K562 (cell line): ENCODE results near the gene AHSP. TPM values are rescaled to one million over a fixed set of nuclear protein-coding genes. Genes with fewer than 3 reads are reported as not detected.
A peak's percentile ranks its signal among the peaks of the same experiment; 100 is the strongest.

ENCODE experiments used
- ATAC-seq: fragments of 200-7000 bp; cut with Tn5 transposase; 3 replicates; pipeline ENCODE4 v1.9.1; 2020; ENCODE audit warnings: moderate library complexity
- BruUV-seq: library from RNA; stranded (reverse); fragments of 400-500 nt; replicated peaks from 2 replicates; lab custom pipeline; 2021; lab: Mats Ljungman, UMichigan
- CTCF ChIA-PET: fragments of 300-600 bp; formaldehyde crosslinking; extraction: SDS; loops from one replicate; lab custom pipeline; 2021; ENCODE audit warnings: low intra/inter-chr PET ratio; lab: Yijun Ruan, JAX
- POLR2A ChIA-PET: fragments of 300-600, 350-650 bp; sonication (Branson Sonifier 250); formaldehyde crosslinking; extraction: SDS; loops from one replicate; lab custom pipeline; 2021; ENCODE audit warnings: antibody characterized with exemption, inconsistent platforms; lab: Yijun Ruan, JAX
- DNase-seq, 4 experiments: peaks; one replicate each; pipeline versions ENCODE4 v3.0.0 to v3.0.0-alpha.2; 2011 to 2018; ENCODE audit warnings: low spot score in 3 of 4, mixed read lengths in 3 of 4; ENCODE audit errors: extremely low read depth in 1 of 4
- FAIRE-seq: peaks from 2 replicates; lab custom pipeline; 2011; peaks lifted over from hg19 to GRCh38; lab: Jason Lieb, UNC
- H2AFZ ChIP-seq: 2 replicates; pipeline ENCODE4 v1.6.0; 2011; ENCODE audit warnings: low read depth, low read length, control low read depth, inconsistent platforms
- H3K27ac ChIP-seq: fragments of 200-600 bp; 3 replicates; pipeline ENCODE4 v1.8.0; 2011; ENCODE audit warnings: low read depth, mild to moderate bottlenecking, control low read depth, inconsistent platforms, low read length, moderate library complexity, mixed read lengths; ENCODE audit errors: extremely low read depth
- H3K27me3 ChIP-seq, 2 experiments: fragments of 300-600 bp in 1 of 2; 2 replicates in 1 of 2; 3 replicates in 1 of 2; pipeline versions ENCODE4 v1.6.0 to v1.8.0; 2011; ENCODE audit warnings: inconsistent platforms in 2 of 2, low read length in 2 of 2, mild to moderate bottlenecking in 1 of 2, mixed read lengths in 1 of 2, moderate library complexity in 1 of 2; ENCODE audit not compliant: control insufficient read depth in 2 of 2, insufficient read depth in 2 of 2
- H3K36me3 ChIP-seq: fragments of 300-600 bp; 3 replicates; pipeline ENCODE4 v1.8.0; 2011; ENCODE audit warnings: mild to moderate bottlenecking, low read length, inconsistent platforms; ENCODE audit not compliant: control insufficient read depth, insufficient read depth
- H3K4me1 ChIP-seq, 2 experiments: fragments of 200-600 bp in 1 of 2; replicated peaks in 1 of 2; 2 replicates in 1 of 2; 3 replicates in 1 of 2; pipeline versions ENCODE4 v1.5.1 to v1.8.0; 2011; ENCODE audit warnings: inconsistent platforms in 2 of 2, low read length in 2 of 2, mild to moderate bottlenecking in 1 of 2, mixed read lengths in 1 of 2, moderate library complexity in 1 of 2; ENCODE audit not compliant: control insufficient read depth in 2 of 2, insufficient read depth in 2 of 2
- H3K4me2 ChIP-seq: 2 replicates; pipeline ENCODE4 v1.6.1; 2011; ENCODE audit warnings: low read length, control low read depth, inconsistent platforms, mixed read lengths; ENCODE audit not compliant: insufficient read depth
- H3K4me3 ChIP-seq: fragments of 200-600 bp; sonication (generic), shearing (Covaris generic); 2 replicates; pipeline ENCODE4 v1.5.1; 2016; ENCODE audit warnings: control low read depth, inconsistent platforms
- H3K79me2 ChIP-seq: fragments of 200-600 bp; 3 replicates; pipeline ENCODE4 v1.8.0; 2011; ENCODE audit warnings: low read length, inconsistent platforms; ENCODE audit not compliant: control insufficient read depth, insufficient read depth
- H3K9ac ChIP-seq, 2 experiments: 2 replicates each; pipeline versions ENCODE4 v1.6.0 to v1.6.1; 2011; ENCODE audit warnings: low read depth in 2 of 2, low read length in 2 of 2, control low read depth in 1 of 2, inconsistent platforms in 1 of 2, mild to moderate bottlenecking in 1 of 2, mixed read lengths in 1 of 2; ENCODE audit not compliant: insufficient read depth in 1 of 2
- H3K9me1 ChIP-seq: one replicate; pipeline ENCODE4 v1.6.0; 2011; ENCODE audit warnings: inconsistent platforms, mild to moderate bottlenecking, low read length, moderate library complexity; ENCODE audit not compliant: control insufficient read depth, insufficient read depth
- H3K9me3 ChIP-seq: replicated peaks from 2 replicates; pipeline ENCODE4 v1.5.1; 2011; ENCODE audit warnings: low read depth, low read length, inconsistent platforms; ENCODE audit not compliant: control insufficient read depth, insufficient read depth
- H4K20me1 ChIP-seq: replicated peaks from 2 replicates; pipeline ENCODE4 v1.6.1; 2011; ENCODE audit warnings: low read length, inconsistent platforms, mixed read lengths; ENCODE audit not compliant: control insufficient read depth, insufficient read depth
- BRF1 ChIP-seq: IDR thresholded peaks from 3 replicates; pipeline ENCODE4 v1.6.1; 2011; ENCODE audit warnings: borderline replicate concordance, mild to moderate bottlenecking; ENCODE audit not compliant: insufficient read length; ENCODE audit errors: extremely low read depth
- PRDM10 ChIP-seq: fragments of 450-650 bp; IDR thresholded peaks from 2 replicates; pipeline ENCODE4 v1.6.1; 2018; ENCODE audit not compliant: partially characterized antibody
- ZNF143 ChIP-seq: sonication (generic); formaldehyde crosslinking; IDR thresholded peaks from 2 replicates; pipeline ENCODE4 v1.9.0; 2022; ENCODE audit warnings: mild to moderate bottlenecking, missing genetic modification reagents
- WGBS: fragments of 100-300 bp; shearing (Covaris generic); methylation state at CpG from one replicate; pipeline ENCODE4 v1.1.6; 2016; ENCODE audit warnings: low coverage, mixed read lengths; ENCODE audit not compliant: insufficient coverage; ENCODE audit errors: missing lambda C conversion rate; 5-methylcytosine and 5-hydroxymethylcytosine counted together
- in situ Hi-C: fragments of 300-500 bp; cut with MboI; formaldehyde crosslinking; loops from 4 replicates; pipeline ENCODE4 v1.15.0; 2018; ENCODE audit warnings: inconsistent platforms, mixed read lengths
- intact Hi-C: fragments of 100-400 bp; cut with micrococcal nuclease; formaldehyde crosslinking; loops from 2 replicates; pipeline ENCODE4 v1.14.2; 2022
- polyA plus RNA-seq, 8 experiments: library from polyadenylated mRNA; depleted of rRNA in 4 of 8; stranded (reverse) in 5 of 8; unstranded in 3 of 8; fragments of >200 nt; fragmentation: Nextera tagmentation in 2 of 8; fragmentation: Illumina TruSeq in 1 of 8; extraction: Ambion mirVana in 2 of 8; extraction: Trizol in 1 of 8; gene quantifications; 2 replicates each; pipeline versions ENCODE4 v1.2.1 to v1.2.3, GENCODE V29; 2011 to 2014; ENCODE audit warnings: inconsistent platforms in 1 of 8, missing spikeins in 1 of 8
- total RNA-seq, 7 experiments: library from RNA; depleted of rRNA in 6 of 7; stranded (reverse); fragments of >200 nt in 6 of 7; fragmentation: Illumina TruSeq in 2 of 7; extraction: Trizol in 2 of 7; gene quantifications; 2 replicates each; pipeline versions ENCODE4 v1.2.1 to v1.2.3, GENCODE V29; 2011 to 2021; ENCODE audit warnings: low replicate concordance in 1 of 7
- TF ChIP-seq, protein P1 (sequence below): fragments of 250-450 bp; sonication (Bioruptor Pico); IDR thresholded peaks from 2 replicates; pipeline ENCODE4 v1.4.0; 2020; ENCODE audit warnings: mild to moderate bottlenecking, moderate library complexity

Gene AHSP
- total and polyA plus RNA-seq, 9 of the 15 experiments (the other 6 are each of a cell fraction or from before 2014, with no cell fraction given), result 6.6 to 99.1 (median 25.8) TPM

DNA sequence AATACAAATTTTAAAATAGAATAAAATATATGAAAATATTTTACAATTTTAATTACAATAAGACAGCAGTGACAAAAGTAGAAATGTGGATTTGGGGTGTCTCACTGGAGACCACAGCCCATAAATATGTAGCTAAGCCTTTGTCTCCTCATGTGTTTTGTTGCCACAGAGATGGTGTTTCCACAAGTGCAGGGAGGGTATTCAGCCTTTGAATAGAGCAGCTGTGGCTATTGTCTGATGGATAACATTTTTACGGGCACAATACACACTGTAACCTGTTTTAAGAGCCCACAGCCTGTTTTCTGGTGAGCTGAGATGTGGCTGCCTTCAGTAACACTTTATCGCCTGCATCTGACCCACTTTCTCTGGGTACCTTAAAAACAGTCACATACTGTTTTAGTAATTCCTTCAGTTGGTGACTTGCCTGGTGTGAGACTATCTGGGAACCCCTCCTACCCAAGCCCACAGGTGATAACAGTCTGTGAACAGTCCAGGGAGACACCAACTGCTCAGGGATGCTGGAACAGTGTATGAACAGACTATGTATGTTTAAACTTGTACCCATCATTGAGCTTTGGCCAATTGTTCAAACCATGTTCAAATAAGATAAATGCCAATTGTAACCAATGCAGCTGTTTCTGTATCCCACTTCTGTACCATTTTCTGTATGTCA is 7.8 kb upstream of the AHSP start:
- H3K4me2 ChIP-seq, result no peak overlapping the region
- H3K79me2 ChIP-seq, result no peaks in the 10 kb centered on the region
- POLR2A ChIA-PET, result interaction anchor here (1.6 to 1.7 kb wide), 2 partner anchors 10 to 12 kb away, joined by 6 to 7 read pairs; partner anchors contain the start of gene RUSF1
- WGBS, result 65% methylated on average over 2 of the region's 2 CpGs
- no peaks in the 10 kb centered on the region for H3K9me3 ChIP-seq
- no peaks in the 10 kb centered on the region for H3K36me3 ChIP-seq
- H3K9me1 ChIP-seq, result no peaks in the 10 kb centered on the region
- TF ChIP-seq ZNF143 (CRISPR knock-in tag) (no peak), PRDM10 (peak; percentile 73), BRF1 (no peak)
- TF ChIP-seq, protein P1, sequence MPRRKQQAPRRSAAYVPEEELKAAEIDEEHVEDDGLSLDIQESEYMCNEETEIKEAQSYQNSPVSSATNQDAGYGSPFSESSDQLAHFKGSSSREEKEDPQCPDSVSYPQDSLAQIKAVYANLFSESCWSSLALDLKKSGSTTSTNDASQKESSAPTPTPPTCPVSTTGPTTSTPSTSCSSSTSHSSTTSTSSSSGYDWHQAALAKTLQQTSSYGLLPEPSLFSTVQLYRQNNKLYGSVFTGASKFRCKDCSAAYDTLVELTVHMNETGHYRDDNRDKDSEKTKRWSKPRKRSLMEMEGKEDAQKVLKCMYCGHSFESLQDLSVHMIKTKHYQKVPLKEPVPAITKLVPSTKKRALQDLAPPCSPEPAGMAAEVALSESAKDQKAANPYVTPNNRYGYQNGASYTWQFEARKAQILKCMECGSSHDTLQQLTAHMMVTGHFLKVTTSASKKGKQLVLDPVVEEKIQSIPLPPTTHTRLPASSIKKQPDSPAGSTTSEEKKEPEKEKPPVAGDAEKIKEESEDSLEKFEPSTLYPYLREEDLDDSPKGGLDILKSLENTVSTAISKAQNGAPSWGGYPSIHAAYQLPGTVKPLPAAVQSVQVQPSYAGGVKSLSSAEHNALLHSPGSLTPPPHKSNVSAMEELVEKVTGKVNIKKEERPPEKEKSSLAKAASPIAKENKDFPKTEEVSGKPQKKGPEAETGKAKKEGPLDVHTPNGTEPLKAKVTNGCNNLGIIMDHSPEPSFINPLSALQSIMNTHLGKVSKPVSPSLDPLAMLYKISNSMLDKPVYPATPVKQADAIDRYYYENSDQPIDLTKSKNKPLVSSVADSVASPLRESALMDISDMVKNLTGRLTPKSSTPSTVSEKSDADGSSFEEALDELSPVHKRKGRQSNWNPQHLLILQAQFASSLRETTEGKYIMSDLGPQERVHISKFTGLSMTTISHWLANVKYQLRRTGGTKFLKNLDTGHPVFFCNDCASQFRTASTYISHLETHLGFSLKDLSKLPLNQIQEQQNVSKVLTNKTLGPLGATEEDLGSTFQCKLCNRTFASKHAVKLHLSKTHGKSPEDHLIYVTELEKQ (CRISPR knock-in tag), result no peak
- TF ChIP-seq, all 486 proteins: peak for 1
- no peak overlapping the region for H3K4me3 ChIP-seq
- H4K20me1 ChIP-seq, result no peaks in the 10 kb centered on the region
- intact Hi-C loops (loop anchor here (5.0 kb wide), 1 partner anchor 48 kb away; the partner anchor contains the start of gene TGFB1I1), in situ Hi-C loops (no loop called here)
- CTCF ChIA-PET, result no interaction called here
- H3K4me1 ChIP-seq, result peaks cover 9 to 22% of the 10 kb centered on the region in 2 experiments; a peak in 4 of 5 replicates
- peak overlapping the region; percentile 58 for H2AFZ ChIP-seq
- DNase-seq, result no peak
- no peak for FAIRE-seq
- BruUV-seq, result no TSS peak
- H3K27ac ChIP-seq, result no peak overlapping the region
- no peaks in the 10 kb centered on the region for H3K27me3 ChIP-seq
- no peak overlapping the region for H3K9ac ChIP-seq
- peak; percentile 18; the same call in 1 of the 3 replicates for ATAC-seq
